Embryonic facial prominence (tissue), 1 donor: Measurements from ENCODE around the gene ALDH1L1.

Experiments
- DNase-seq: peaks from one replicate; pipeline ENCODE4 v3.0.0-alpha.2; 2016; ENCODE audit errors: extremely low spot score

Gene ALDH1L1

GRCh38 chr3:126180477-126181397 lies at the start of gene ALDH1L1:
Gene ALDH1L1, minus strand, starts transcription at chr3:126180586. Its CDS starts 19,607 bp downstream, at chr3:126160979.
- no peak for DNase-seq

GRCh38 chr3:126226374-126226773 lies 46.0 kb upstream of the ALDH1L1 start:
- no peak for DNase-seq

- DNase-seq: no peak
These were observed 36.0 kb upstream of the ALDH1L1 start for GRCh38 chr3:126216416-126216815.

GRCh38 chr3:126213379-126214028 lies 33.1 kb upstream of the ALDH1L1 start:
- peak; percentile 21 for DNase-seq

- no peak for DNase-seq
These were observed 32.4 kb upstream of the ALDH1L1 start for GRCh38 chr3:126212620-126213378.

- no peak for DNase-seq
These were observed 31.8 kb upstream of the ALDH1L1 start for GRCh38 chr3:126212250-126212619.

- DNase-seq: no peak
These were observed 31.2 kb upstream of the ALDH1L1 start for GRCh38 chr3:126211569-126211968.

GRCh38 chr3:126210606-126211005 lies 30.2 kb upstream of the ALDH1L1 start:
- DNase-seq: no peak

- no peak for DNase-seq
These were observed 29.4 kb upstream of the ALDH1L1 start for GRCh38 chr3:126209741-126210140.

- DNase-seq: no peak
These were observed 28.3 kb upstream of the ALDH1L1 start for GRCh38 chr3:126208606-126209256.

- no peak for DNase-seq
These were observed 27.8 kb upstream of the ALDH1L1 start for GRCh38 chr3:126208182-126208581.

- no peak for DNase-seq
These were observed 26.8 kb upstream of the ALDH1L1 start for GRCh38 chr3:126207166-126207565.

- DNase-seq: no peak
These were observed 25.6 kb upstream of the ALDH1L1 start for GRCh38 chr3:126205717-126206655.

GRCh38 chr3:126202680-126203079 lies 22.3 kb upstream of the ALDH1L1 start:
- DNase-seq: no peak

- no peak for DNase-seq
These were observed 21.9 kb upstream of the ALDH1L1 start for GRCh38 chr3:126202276-126202675.

- DNase-seq: no peak
These were observed 20.8 kb upstream of the ALDH1L1 start for GRCh38 chr3:126201168-126201567.

- DNase-seq: no peak
These were observed 20.1 kb upstream of the ALDH1L1 start for GRCh38 chr3:126200534-126200933.

- no peak for DNase-seq
These were observed 18.9 kb upstream of the ALDH1L1 start for GRCh38 chr3:126199256-126199655.

GRCh38 chr3:126197854-126198584 lies 17.6 kb upstream of the ALDH1L1 start:
- DNase-seq: no peak

GRCh38 chr3:126197343-126197742 lies 17.0 kb upstream of the ALDH1L1 start:
- no peak for DNase-seq
